WTC11 (cell line): ENCODE data around the gene DHRS2. TPM values are rescaled to one million over a fixed set of nuclear protein-coding genes. Genes with fewer than 3 reads are reported as not detected.

ENCODE experiments used
- ATAC-seq: fragments of 200-7000 bp; cut with Tn5 transposase; 2 replicates; pipeline ENCODE4 v1.10.0; 2021; ENCODE audit warnings: mild to moderate bottlenecking, moderate library complexity
- CTCF ChIA-PET: fragments of 300-600 bp; sonication (Branson Sonifier 250); formaldehyde crosslinking; loops from one replicate; lab custom pipeline; 2021; ENCODE audit warnings: antibody characterized with exemption; lab: Charles Lee
- POLR2A ChIA-PET: fragments of 350-600 bp; sonication (Branson Sonifier 250); formaldehyde crosslinking; loops from one replicate; lab custom pipeline; 2021; ENCODE audit warnings: antibody characterized with exemption; lab: Charles Lee
- DNase-seq: peaks from one replicate; pipeline ENCODE4 v3.0.0; 2021; ENCODE audit warnings: low spot score
- H3K27ac Mint-ChIP-seq: 2 replicates; pipeline ENCODE4 v1.8.0; 2021; ENCODE audit warnings: mixed read lengths
- H3K27me3 Mint-ChIP-seq: 2 replicates; pipeline ENCODE4 v1.8.0; 2021; ENCODE audit warnings: low read depth, mild to moderate bottlenecking, moderate library complexity, mixed read lengths
- H3K36me3 Mint-ChIP-seq: 2 replicates; pipeline ENCODE4 v1.8.0; 2021; ENCODE audit warnings: mixed read lengths
- H3K4me1 Mint-ChIP-seq: 2 replicates; pipeline ENCODE4 v1.8.0; 2022; ENCODE audit warnings: mixed read lengths
- H3K4me3 Mint-ChIP-seq: 2 replicates; pipeline ENCODE4 v1.8.0; 2021; ENCODE audit warnings: mild to moderate bottlenecking, moderate library complexity, mixed read lengths
- H3K9me3 Mint-ChIP-seq: 2 replicates; pipeline ENCODE4 v1.8.0; 2021; ENCODE audit warnings: mixed read lengths
- ARID4B ChIP-seq: sonication (generic); formaldehyde crosslinking; IDR thresholded peaks from 2 replicates; pipeline ENCODE4 v1.8.0; 2023; ENCODE audit warnings: missing genetic modification reagents, mild to moderate bottlenecking, borderline replicate concordance
- E2F1 ChIP-seq: sonication (generic); formaldehyde crosslinking; IDR thresholded peaks from 2 replicates; pipeline ENCODE4 v1.8.0; 2022; ENCODE audit warnings: mild to moderate bottlenecking, missing genetic modification reagents
- FOXJ3 ChIP-seq: sonication (generic); formaldehyde crosslinking; IDR thresholded peaks from 2 replicates; pipeline ENCODE4 v1.9.0; 2021; ENCODE audit warnings: missing genetic modification reagents, mild to moderate bottlenecking, borderline replicate concordance
- FOXP1 ChIP-seq: sonication (generic); formaldehyde crosslinking; IDR thresholded peaks from 2 replicates; pipeline ENCODE4 v1.8.0; 2022; ENCODE audit warnings: missing genetic modification reagents, mild to moderate bottlenecking, moderate library complexity, borderline replicate concordance
- NFE2L1 ChIP-seq: sonication (generic); formaldehyde crosslinking; IDR thresholded peaks from 2 replicates; pipeline ENCODE4 v1.8.1; 2023; ENCODE audit warnings: missing genetic modification reagents
- NR1H2 ChIP-seq: sonication (generic); formaldehyde crosslinking; IDR thresholded peaks from 2 replicates; pipeline ENCODE4 v1.9.0; 2021; ENCODE audit warnings: mild to moderate bottlenecking, moderate library complexity, missing genetic modification reagents
- NR3C1 ChIP-seq: sonication (generic); formaldehyde crosslinking; conservative IDR thresholded peaks from 2 replicates; pipeline ENCODE4 v1.8.1; 2023; ENCODE audit warnings: low read depth, mild to moderate bottlenecking, missing genetic modification reagents
- PRDM15 ChIP-seq: sonication (generic); formaldehyde crosslinking; IDR thresholded peaks from 2 replicates; pipeline ENCODE4 v1.8.0; 2022; ENCODE audit warnings: missing genetic modification reagents
- SMAD4 ChIP-seq: sonication (generic); formaldehyde crosslinking; IDR thresholded peaks from 2 replicates; pipeline ENCODE4 v1.8.0; 2022; ENCODE audit warnings: mild to moderate bottlenecking, missing genetic modification reagents
- TEAD1 ChIP-seq: sonication (generic); formaldehyde crosslinking; IDR thresholded peaks from 2 replicates; pipeline ENCODE4 v1.8.0; 2022; ENCODE audit warnings: mild to moderate bottlenecking, missing genetic modification reagents
- ZNF219 ChIP-seq: sonication (generic); formaldehyde crosslinking; IDR thresholded peaks from 2 replicates; pipeline ENCODE4 v1.8.0; 2023; ENCODE audit warnings: missing genetic modification reagents, mild to moderate bottlenecking, borderline replicate concordance
- ZNF416 ChIP-seq: fragments of 250-450 bp; sonication (Bioruptor Pico); IDR thresholded peaks from 2 replicates; pipeline ENCODE4 v1.9.0; 2021; ENCODE audit warnings: mild to moderate bottlenecking, inconsistent platforms
- ZNF423 ChIP-seq: fragments of 250-450 bp; sonication (Bioruptor Pico); IDR thresholded peaks from 2 replicates; pipeline ENCODE4 v2.1.2; 2022; ENCODE audit warnings: mild to moderate bottlenecking, moderate library complexity
- ZNF425 ChIP-seq: fragments of 250-450 bp; sonication (Bioruptor Pico); conservative IDR thresholded peaks from 2 replicates; pipeline ENCODE4 v1.9.0; 2021; ENCODE audit warnings: mild to moderate bottlenecking
- ZNF512 ChIP-seq: sonication (generic); formaldehyde crosslinking; IDR thresholded peaks from 2 replicates; pipeline ENCODE4 v1.8.1; 2022; ENCODE audit warnings: missing genetic modification reagents, borderline replicate concordance
- ZSCAN18 ChIP-seq: fragments of 250-450 bp; sonication (Bioruptor Pico); IDR thresholded peaks from 2 replicates; pipeline ENCODE4 v2.1.2; 2022; ENCODE audit warnings: mild to moderate bottlenecking, moderate library complexity
- total RNA-seq: library from RNA; stranded (reverse); gene quantifications from 3 replicates; pipeline ENCODE4 v1.2.3, GENCODE V29; 2021

Gene DHRS2
- total RNA-seq, 1 experiment from 2014 or later, result 4.5 TPM

- ChIA-PET POLR2A (no interaction called here), CTCF (interaction anchor here (1.5 kb wide), 1 partner anchor 12 kb away, joined by 8 read pairs; no protein-coding TSS in a partner anchor)
- TF ChIP-seq ZNF423 (CRISPR knock-in tag) (no peak), ZNF219 (CRISPR knock-in tag) (no peak), FOXP1 (CRISPR knock-in tag) (no peak), NR3C1 (CRISPR knock-in tag) (no peak), ZNF416 (CRISPR knock-in tag) (no peak), ARID4B (CRISPR knock-in tag) (no peak), PRDM15 (CRISPR knock-in tag) (no peak), NR1H2 (CRISPR knock-in tag) (no peak), FOXJ3 (no peak), E2F1 (no peak), ZNF512 (no peak)
- 0 out of 2 replicates have a peak, but pooled peaks cover 3% of the 10 kb centered on the region for H3K9me3 Mint-ChIP-seq
- no peak overlapping the region for H3K27ac Mint-ChIP-seq
- H3K36me3 Mint-ChIP-seq, result no peaks in the 10 kb centered on the region
- ATAC-seq (no peak), DNase-seq (no peak)
- H3K27me3 Mint-ChIP-seq, result peaks cover 3% of the 10 kb centered on the region; the same call in 1 of the 2 replicates
- no peak overlapping the region for H3K4me3 Mint-ChIP-seq
- H3K4me1 Mint-ChIP-seq, result no peaks in the 10 kb centered on the region
These were observed 35.8 kb upstream of the DHRS2 start for GRCh38 chr14:23600322-23600707.

- DNase-seq (no peak), ATAC-seq (no peak)
- Mint-ChIP-seq H3K27ac (no peak overlapping the region), H3K4me3 (no peak overlapping the region), H3K36me3 (no peaks in the 10 kb centered on the region), H3K27me3 (peaks cover 3% of the 10 kb centered on the region; the same call in 1 of the 2 replicates), H3K4me1 (no peaks in the 10 kb centered on the region), H3K9me3 (0 out of 2 replicates have a peak, but pooled peaks cover 3% of the 10 kb centered on the region)
- POLR2A ChIA-PET, result no interaction called here
- CTCF ChIA-PET, result interaction anchor here (1.5 kb wide), 1 partner anchor 12 kb away, joined by 8 read pairs; no protein-coding TSS in a partner anchor
- TF ChIP-seq E2F1 (no peak), NR1H2 (CRISPR knock-in tag) (no peak), ZNF425 (CRISPR knock-in tag) (no peak), ZSCAN18 (CRISPR knock-in tag) (no peak), FOXJ3 (no peak), NFE2L1 (no peak), TEAD1 (CRISPR knock-in tag) (no peak), ZNF512 (no peak), SMAD4 (CRISPR knock-in tag) (no peak)
These were observed 35.4 kb upstream of the DHRS2 start for GRCh38 chr14:23600806-23601205.
